HepG2 (cell line): ENCODE data around the gene VPS54. TPM values are rescaled to one million over a fixed set of nuclear protein-coding genes. Genes with fewer than 3 reads are reported as not detected.

Experiments used
- BRF2 ChIP-seq: sonication (generic); formaldehyde crosslinking; IDR thresholded peaks from 2 replicates; pipeline ENCODE4 v1.8.1; 2022; ENCODE audit warnings: mild to moderate bottlenecking, missing genetic modification reagents
- CBFB ChIP-seq: sonication (generic); formaldehyde crosslinking; IDR thresholded peaks from 2 replicates; pipeline ENCODE4 v1.4.0; 2020; ENCODE audit warnings: missing genetic modification reagents
- HOMEZ ChIP-seq: IDR thresholded peaks from 2 replicates; pipeline ENCODE4 v1.6.1; 2016; ENCODE audit warnings: low read depth
- NFE2 ChIP-seq: sonication (generic); formaldehyde crosslinking; IDR thresholded peaks from 2 replicates; pipeline ENCODE4 v1.4.0; 2020; ENCODE audit warnings: missing genetic modification reagents
- RFX1 ChIP-seq: fragments of 450-650 bp; IDR thresholded peaks from 2 replicates; pipeline ENCODE4 v1.6.1; 2017
- SNAPC2 ChIP-seq: sonication (generic); formaldehyde crosslinking; IDR thresholded peaks from 2 replicates; pipeline ENCODE4 v1.8.1; 2022; ENCODE audit warnings: mild to moderate bottlenecking, missing genetic modification reagents
- STAG1 ChIP-seq: sonication (generic); formaldehyde crosslinking; IDR thresholded peaks from 2 replicates; pipeline ENCODE4 v1.4.0; 2020; ENCODE audit warnings: missing genetic modification reagents
- TBX2 ChIP-seq: sonication (generic); formaldehyde crosslinking; IDR thresholded peaks from 2 replicates; pipeline ENCODE4 v1.5.0; 2020; ENCODE audit warnings: missing genetic modification reagents, mild to moderate bottlenecking, borderline replicate concordance
- TEF ChIP-seq: sonication (generic); formaldehyde crosslinking; IDR thresholded peaks from 2 replicates; pipeline ENCODE4 v1.5.0; 2020; ENCODE audit warnings: missing genetic modification reagents
- TSC22D2 ChIP-seq: sonication (generic); formaldehyde crosslinking; IDR thresholded peaks from 2 replicates; pipeline ENCODE4 v1.5.1; 2020; ENCODE audit warnings: missing genetic modification reagents, mild to moderate bottlenecking, borderline replicate concordance
- UBTF ChIP-seq: sonication (generic); formaldehyde crosslinking; IDR thresholded peaks from 2 replicates; pipeline ENCODE4 v1.4.0; 2020; ENCODE audit warnings: mild to moderate bottlenecking, missing genetic modification reagents
- ZBTB21 ChIP-seq: sonication (generic); formaldehyde crosslinking; IDR thresholded peaks from 2 replicates; pipeline ENCODE4 v1.4.0; 2020; ENCODE audit warnings: missing genetic modification reagents
- ZNF431 ChIP-seq: sonication (generic); formaldehyde crosslinking; IDR thresholded peaks from 2 replicates; pipeline ENCODE4 v1.9.0; 2022; ENCODE audit warnings: missing genetic modification reagents, low read depth, mild to moderate bottlenecking, borderline replicate concordance
- ZNF646 ChIP-seq: sonication (generic); formaldehyde crosslinking; IDR thresholded peaks from 2 replicates; pipeline ENCODE4 v1.9.0; 2021; ENCODE audit warnings: mild to moderate bottlenecking, missing genetic modification reagents
- ZNF746 ChIP-seq: sonication (generic); formaldehyde crosslinking; IDR thresholded peaks from 2 replicates; pipeline ENCODE4 v1.8.0; 2022; ENCODE audit warnings: mild to moderate bottlenecking, missing genetic modification reagents
- ZNF772 ChIP-seq: sonication (generic); formaldehyde crosslinking; IDR thresholded peaks from 2 replicates; pipeline ENCODE4 v1.5.0; 2020; ENCODE audit warnings: mild to moderate bottlenecking, missing genetic modification reagents
- polyA plus RNA-seq, 8 experiments: library from polyadenylated mRNA; depleted of rRNA in 3 of 8; stranded (reverse) in 7 of 8; unstranded in 1 of 8; fragments of >200 nt; fragmentation: Illumina TruSeq in 4 of 8; extraction: Trizol in 4 of 8; gene quantifications; 2 replicates each; pipeline versions ENCODE4 v1.2.1 to v1.2.3, GENCODE V29; 2011 to 2016; ENCODE audit warnings: low read depth in 4 of 8, missing spikeins in 1 of 8, mixed read lengths in 1 of 8; ENCODE audit not compliant: insufficient read depth in 1 of 8
- total RNA-seq, 5 experiments: library from RNA; depleted of rRNA; stranded (reverse); fragments of >200 nt; fragmentation: Illumina TruSeq; extraction: Trizol; gene quantifications; 2 replicates each; pipeline ENCODE4 v1.2.3, GENCODE V29; 2016; ENCODE audit warnings: low read depth in 1 of 5

VPS54 gene
- total and polyA plus RNA-seq, 2 of the 13 experiments (the other 11 are each of a cell fraction or from before 2014, with no cell fraction given): 64.7 to 77.5 TPM

- TF ChIP-seq RFX1 (no peak), UBTF (CRISPR knock-in tag) (peak; percentile 96), STAG1 (CRISPR knock-in tag) (no peak), ZNF646 (CRISPR knock-in tag) (no peak), TEF (CRISPR knock-in tag) (no peak), SNAPC2 (CRISPR knock-in tag) (peak; percentile 6; the same call in 1 of the 2 replicates), TSC22D2 (no peak), ZBTB21 (CRISPR knock-in tag) (no peak), NFE2 (CRISPR knock-in tag) (no peak), ZNF746 (CRISPR knock-in tag) (no peak), ZNF431 (no peak), TBX2 (CRISPR knock-in tag) (peak; percentile 68; the same call in 1 of the 2 replicates), HOMEZ (CRISPR knock-in tag) (peak; percentile 31; the same call in 1 of the 2 replicates), CBFB (no peak), ZNF772 (CRISPR knock-in tag) (0 out of 2 replicates have a peak, but pooled peaks have one; percentile 69), BRF2 (CRISPR knock-in tag) (peak; percentile 55; the same call in 1 of the 2 replicates)
These were observed at the start of gene VPS54 (continued) for GRCh38 chr2:64019083-64019974.
